Activated T-helper 1 cell treated with anti-CD3 and anti-CD28 coated beads, Interleukin-12 subunit alpha, Interleukin-12 subunit beta, Interleukin-2, Interleukin-4 antibody, amounts not matched to agents 30 ng/mL and 10 ng/mL and 1 ng/mL, durations not matched to agents 14 hours and 24 hours and 36 hours (primary cell): ENCODE results near the gene RGS9BP. TPM values are rescaled to one million over a fixed set of nuclear protein-coding genes. Genes with fewer than 3 reads are reported as not detected.

Experiments used
- DNase-seq: peaks from one replicate; pipeline ENCODE4 v3.0.0; 2021; ENCODE audit warnings: low spot score
- H3K27ac Mint-ChIP-seq: one replicate; pipeline ENCODE4 v1.8.0; 2021; ENCODE audit warnings: mild to moderate bottlenecking, mixed read lengths
- H3K27me3 Mint-ChIP-seq: one replicate; pipeline ENCODE4 v1.8.0; 2022; ENCODE audit warnings: mild to moderate bottlenecking, moderate library complexity, mixed read lengths; ENCODE audit not compliant: insufficient read depth
- H3K36me3 Mint-ChIP-seq: one replicate; pipeline ENCODE4 v1.8.0; 2021; ENCODE audit warnings: low read depth, mixed read lengths
- H3K4me1 Mint-ChIP-seq: one replicate; pipeline ENCODE4 v1.8.0; 2021; ENCODE audit warnings: low read depth, mixed read lengths
- H3K4me3 Mint-ChIP-seq: one replicate; pipeline ENCODE4 v1.8.0; 2021; ENCODE audit warnings: mild to moderate bottlenecking, moderate library complexity, mixed read lengths
- H3K9me3 Mint-ChIP-seq: one replicate; pipeline ENCODE4 v1.8.0; 2021; ENCODE audit warnings: mixed read lengths
- intact Hi-C: fragments of 100-400 bp; cut with micrococcal nuclease; formaldehyde crosslinking; loops from one replicate; pipeline ENCODE4 v1.15.1; 2024
- total RNA-seq: library from RNA; stranded (reverse); gene quantifications from 2 replicates; pipeline ENCODE4 v1.2.3, GENCODE V29; 2022

The RGS9BP gene
- total RNA-seq, 1 donor from 2014 or later, result not detected

DNA sequence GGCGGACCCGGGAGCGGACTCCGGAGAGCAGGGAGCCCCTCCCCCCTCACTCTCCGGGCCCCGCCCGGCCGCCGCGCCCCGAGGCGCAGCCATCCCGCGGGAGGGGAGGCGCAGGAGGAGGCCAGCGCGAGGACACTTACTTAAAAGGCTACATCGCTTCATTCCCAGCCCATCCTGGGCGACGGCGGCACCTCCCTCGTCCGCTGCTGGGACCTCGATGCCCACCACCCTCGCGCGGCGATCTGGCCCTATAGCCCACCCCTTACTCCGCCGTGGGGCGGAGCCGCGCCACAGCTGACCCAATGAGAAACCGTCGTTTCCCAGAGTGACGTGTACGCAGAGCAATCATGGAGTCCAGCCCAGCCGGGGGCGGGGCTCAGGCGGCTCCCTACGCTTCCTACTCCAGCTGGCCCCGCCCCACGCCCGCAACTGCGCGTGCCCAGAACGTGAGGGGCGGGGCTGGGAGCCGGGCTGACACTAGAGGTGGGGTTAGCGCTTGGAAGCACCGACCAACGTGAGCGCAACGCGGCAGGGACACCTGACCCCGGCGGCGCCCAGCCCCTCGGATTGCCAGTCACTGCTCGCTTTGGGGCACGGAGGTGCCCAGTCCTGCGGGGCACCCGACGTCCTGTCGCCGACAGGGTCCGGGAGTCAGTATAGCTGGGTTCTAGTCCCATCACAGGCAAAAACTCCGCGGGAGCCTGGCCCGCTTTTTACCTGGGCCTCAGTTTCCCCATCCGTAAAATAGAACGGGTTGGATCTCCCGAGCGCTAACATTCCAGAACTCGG is 523 bp upstream of the RGS9BP start, which contains the start of gene ANKRD27:
Gene ANKRD27 (minus strand): TSS at position 250 of the 789 bp plus-strand sequence. CDS start 16,165 bp downstream, outside the sequence.
- Mint-ChIP-seq H3K9me3 (no peaks in the 10 kb centered on the region), H3K27ac (peak within 1 kb of the TSS; percentile 89), H3K36me3 (no peaks in the 10 kb centered on the region), H3K4me3 (peak within 1 kb of the TSS; percentile 89), H3K27me3 (peaks cover 31% of the 10 kb centered on the region), H3K4me1 (peaks cover 28% of the 10 kb centered on the region)
- intact Hi-C loops, result loop anchor here (1.0 to 5.0 kb wide), 8 partner anchors 16 to 627 kb away; partner anchors contain the start of genes CEBPA, DPY19L3, FAAP24 and GPATCH1
- peak; percentile 98 for DNase-seq

GRCh38 chr19:32676186-32676894 is 692 bp downstream of the RGS9BP start:
- Mint-ChIP-seq H3K9me3 (no peaks in the 10 kb centered on the region), H3K4me3 (no peak overlapping the region), H3K4me1 (peaks cover 25% of the 10 kb centered on the region), H3K36me3 (no peaks in the 10 kb centered on the region), H3K27ac (no peak overlapping the region), H3K27me3 (peaks cover 39% of the 10 kb centered on the region)
- no peak for DNase-seq
- intact Hi-C loops, result loop anchor here (5.0 kb wide), 1 partner anchor 626 kb away; the partner anchor contains the start of gene CEBPA

- Mint-ChIP-seq H3K27ac (no peak overlapping the region), H3K9me3 (no peaks in the 10 kb centered on the region), H3K4me3 (peak overlapping the region; percentile 40), H3K36me3 (no peaks in the 10 kb centered on the region), H3K27me3 (peaks cover 39% of the 10 kb centered on the region), H3K4me1 (peaks cover 25% of the 10 kb centered on the region)
- intact Hi-C loops, result loop anchor here (5.0 kb wide), 1 partner anchor 625 kb away; the partner anchor contains the start of gene CEBPA
- no peak for DNase-seq
Observed at GRCh38 chr19:32676895-32677359, 1.3 kb downstream of the RGS9BP start.

DNA sequence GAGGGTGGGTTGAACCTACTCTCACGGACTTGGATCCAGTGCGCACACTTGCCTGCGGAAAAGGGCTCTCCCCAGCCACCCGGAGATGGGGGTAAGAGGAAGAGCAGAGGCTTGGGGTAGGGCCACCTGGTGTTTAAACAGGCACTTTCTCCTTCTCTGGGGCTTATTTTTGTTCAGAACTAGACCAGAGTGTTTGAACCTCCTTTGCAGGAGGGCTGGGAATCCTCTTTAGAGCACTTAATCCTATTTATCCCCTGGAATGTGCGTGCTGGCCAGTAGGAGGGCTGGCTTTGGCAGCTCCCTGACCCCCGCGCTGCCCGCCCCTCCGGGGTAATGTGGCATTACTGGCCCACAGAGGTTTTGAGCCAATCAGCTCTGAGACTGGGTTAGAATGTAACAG is 2.0 kb downstream of the RGS9BP start:
- H3K27ac Mint-ChIP-seq, result no peak overlapping the region
- peak overlapping the region; percentile 40 for H3K4me3 Mint-ChIP-seq
- DNase-seq, result no peak
- H3K9me3 Mint-ChIP-seq, result no peaks in the 10 kb centered on the region
- peaks cover 23% of the 10 kb centered on the region for H3K4me1 Mint-ChIP-seq
- peaks cover 43% of the 10 kb centered on the region for H3K27me3 Mint-ChIP-seq
- intact Hi-C loops, result loop anchor here (5.0 kb wide), 1 partner anchor 625 kb away; the partner anchor contains the start of gene CEBPA
- H3K36me3 Mint-ChIP-seq, result no peaks in the 10 kb centered on the region

- H3K27me3 Mint-ChIP-seq, result peaks cover 36% of the 10 kb centered on the region
- H3K9me3 Mint-ChIP-seq, result no peaks in the 10 kb centered on the region
- no peak overlapping the region for H3K27ac Mint-ChIP-seq
- no peaks in the 10 kb centered on the region for H3K36me3 Mint-ChIP-seq
- peaks cover 5% of the 10 kb centered on the region for H3K4me1 Mint-ChIP-seq
- no peak overlapping the region for H3K4me3 Mint-ChIP-seq
- DNase-seq, result no peak
- intact Hi-C loops, result no loop called here
Observed at GRCh38 chr19:32680986-32681385, 5.3 kb downstream of the RGS9BP start.

DNA sequence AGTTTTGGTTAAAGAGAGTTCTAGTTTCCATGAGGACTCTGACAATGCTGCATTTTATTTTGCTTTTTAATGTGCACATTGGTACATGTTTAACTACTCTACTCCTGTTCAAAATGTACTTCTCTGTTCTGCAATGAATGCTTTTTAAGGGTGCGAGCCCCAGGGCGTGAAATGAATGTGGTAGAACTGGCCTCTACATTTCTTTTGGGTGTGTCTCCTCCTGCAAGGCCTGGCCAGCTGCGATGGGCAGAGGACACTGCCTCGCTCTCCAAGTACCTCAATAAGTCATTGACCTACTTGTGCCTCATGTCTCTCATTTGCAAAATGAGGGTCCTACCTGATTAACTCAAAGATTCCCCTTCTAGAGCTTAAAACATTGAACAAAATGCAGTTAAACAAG is 6.7 kb downstream of the RGS9BP start:
- no peak overlapping the region for H3K27ac Mint-ChIP-seq
- H3K4me3 Mint-ChIP-seq, result no peak overlapping the region
- DNase-seq, result no peak
- H3K36me3 Mint-ChIP-seq, result no peaks in the 10 kb centered on the region
- H3K9me3 Mint-ChIP-seq, result no peaks in the 10 kb centered on the region
- peaks cover 3% of the 10 kb centered on the region for H3K4me1 Mint-ChIP-seq
- H3K27me3 Mint-ChIP-seq, result peaks cover 30% of the 10 kb centered on the region
- intact Hi-C loops, result no loop called here

DNA sequence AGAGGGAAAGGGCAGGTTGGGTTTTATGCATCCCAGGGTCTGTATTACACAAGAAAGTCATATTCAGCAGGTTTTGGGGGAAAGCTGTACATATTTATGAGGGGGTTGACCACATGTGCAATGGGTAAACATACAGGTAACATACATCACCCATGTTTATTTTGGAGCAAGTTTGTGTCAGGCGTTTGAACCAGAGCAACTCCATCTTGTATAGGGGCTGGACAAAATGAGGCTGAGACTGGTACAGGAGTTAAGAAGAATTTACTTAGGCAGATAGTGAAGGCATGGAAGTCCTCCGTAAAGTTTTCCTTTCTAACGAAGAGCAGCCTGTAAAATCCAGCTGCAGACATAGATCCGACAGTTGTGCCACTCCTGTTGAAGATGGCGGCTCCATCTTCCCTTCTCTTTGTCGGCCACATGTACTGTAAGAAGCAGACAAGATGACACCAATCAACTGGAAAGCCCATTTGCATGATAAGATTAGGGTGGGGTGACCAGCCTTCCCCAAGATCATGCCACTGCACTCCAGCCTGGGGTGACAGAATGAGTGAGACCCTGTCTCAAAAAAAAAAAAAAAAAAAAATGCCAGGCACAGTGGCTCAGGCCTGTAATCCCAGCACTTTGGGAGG is 11.3 kb downstream of the RGS9BP start:
- Mint-ChIP-seq H3K9me3 (no peaks in the 10 kb centered on the region), H3K36me3 (no peaks in the 10 kb centered on the region), H3K4me1 (peaks cover 18% of the 10 kb centered on the region), H3K27me3 (peaks cover 4% of the 10 kb centered on the region), H3K27ac (no peak overlapping the region), H3K4me3 (no peak overlapping the region)
- intact Hi-C loops, result no loop called here
- DNase-seq, result no peak

- Mint-ChIP-seq H3K9me3 (no peaks in the 10 kb centered on the region), H3K27me3 (no peaks in the 10 kb centered on the region), H3K27ac (no peak overlapping the region), H3K36me3 (peaks cover under 1% of the 10 kb centered on the region), H3K4me1 (peaks cover 19% of the 10 kb centered on the region), H3K4me3 (no peak overlapping the region)
- intact Hi-C loops, result no loop called here
- DNase-seq, result no peak
Observed at GRCh38 chr19:32687681-32688080, 12.0 kb downstream of the RGS9BP start.

GRCh38 chr19:32688311-32688710 is 12.7 kb downstream of the RGS9BP start:
- peaks cover 5% of the 10 kb centered on the region for H3K9me3 Mint-ChIP-seq
- no peaks in the 10 kb centered on the region for H3K27me3 Mint-ChIP-seq
- intact Hi-C loops, result no loop called here
- H3K4me1 Mint-ChIP-seq, result peaks cover 25% of the 10 kb centered on the region
- H3K27ac Mint-ChIP-seq, result no peak overlapping the region
- no peak overlapping the region for H3K4me3 Mint-ChIP-seq
- H3K36me3 Mint-ChIP-seq, result peaks cover 7% of the 10 kb centered on the region
- no peak for DNase-seq

- DNase-seq, result peak; percentile 74
- Mint-ChIP-seq H3K36me3 (peaks cover 28% of the 10 kb centered on the region), H3K27ac (peak within 1 kb of the TSS; percentile 98), H3K4me3 (peak within 1 kb of the TSS; percentile 95), H3K4me1 (peaks cover 54% of the 10 kb centered on the region), H3K27me3 (no peaks in the 10 kb centered on the region), H3K9me3 (peaks cover 5% of the 10 kb centered on the region)
- intact Hi-C loops, result loop anchor here (1.0 to 5.0 kb wide), 6 partner anchors 16 to 681 kb away; partner anchors contain the start of genes ANKRD27, CEBPG, DPY19L3 and GPATCH1
Observed at GRCh38 chr19:32691291-32691951, 15.8 kb downstream of the RGS9BP start, which contains the start of gene NUDT19. Gene NUDT19 (plus strand): TSS chr19:32691821. CDS start chr19:32691961, 140 bp downstream.

DNA sequence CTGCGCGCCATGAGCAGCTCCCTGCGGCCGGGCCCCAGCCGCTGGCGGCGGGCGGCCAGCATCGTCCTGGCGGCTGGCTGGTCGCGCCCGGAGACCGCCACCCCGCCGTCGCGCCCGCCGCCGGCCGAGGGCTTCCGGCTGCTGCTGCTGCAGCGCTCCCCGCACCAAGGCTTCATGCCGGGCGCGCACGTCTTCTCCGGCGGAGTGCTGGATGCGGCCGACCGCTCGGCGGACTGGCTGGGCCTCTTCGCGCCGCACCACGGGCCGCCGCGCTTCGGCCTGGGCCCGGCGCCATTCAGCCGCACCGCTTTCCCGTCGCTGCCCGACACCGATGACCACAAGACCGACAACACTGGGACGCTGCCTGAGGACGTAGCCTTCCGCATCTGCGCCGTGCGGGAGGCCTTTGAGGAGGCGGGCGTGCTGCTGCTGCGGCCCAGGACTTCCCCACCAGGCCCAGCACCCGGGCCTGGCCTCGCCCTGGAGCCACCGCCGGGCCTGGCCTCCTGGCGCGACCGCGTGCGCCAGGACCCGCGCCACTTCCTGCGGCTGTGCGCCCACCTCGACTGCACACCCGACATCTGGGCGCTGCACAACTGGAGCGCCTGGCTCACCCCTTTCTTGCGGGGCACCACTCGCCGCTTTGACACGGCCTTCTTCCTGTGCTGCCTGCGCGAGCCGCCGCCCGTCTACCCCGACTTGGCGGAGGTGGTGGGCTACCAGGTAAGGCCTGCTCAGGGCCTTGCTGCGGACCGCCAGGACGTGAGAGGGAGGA is 16.5 kb downstream of the RGS9BP start:
- H3K27ac Mint-ChIP-seq, result peak overlapping the region; percentile 98
- H3K9me3 Mint-ChIP-seq, result peaks cover 5% of the 10 kb centered on the region
- intact Hi-C loops, result loop anchor here (1.0 to 5.0 kb wide), 9 partner anchors 17 to 680 kb away; partner anchors contain the start of genes ANKRD27, CEBPG, DPY19L3 and GPATCH1
- peak; percentile 64 for DNase-seq
- H3K27me3 Mint-ChIP-seq, result no peaks in the 10 kb centered on the region
- peaks cover 61% of the 10 kb centered on the region for H3K4me1 Mint-ChIP-seq
- H3K4me3 Mint-ChIP-seq, result peak overlapping the region; percentile 95
- H3K36me3 Mint-ChIP-seq, result peaks cover 34% of the 10 kb centered on the region
